Measurements from ENCODE around the gene CIB2. TPM values are rescaled to one million over a fixed set of nuclear protein-coding genes. Genes with fewer than 3 reads are reported as not detected.

CIB2 gene
- total and polyA plus RNA-seq, 2 experiments from 2014 or later, result 59.5 to 64.4 TPM

GRCh38 chr15:78149805-78150751 is 18.8 kb upstream of the CIB2 start:
- H2AFZ ChIP-seq, result peak overlapping the region; percentile 91; the same call in 1 of the 2 replicates
- H3K9me2 ChIP-seq (ENCODE audit: insufficient read depth), result no peaks in the 10 kb centered on the region
- H3K4me1 ChIP-seq (ENCODE audit: insufficient read depth), result peaks cover 18% of the 10 kb centered on the region
- TF ChIP-seq EZH2phosphoT487 (IDR thresholded peaks at IDR 0.05; ENCODE audit: unreplicated experiment) (no peak), CREB1 (CRISPR knock-in tag; IDR thresholded peaks at IDR 0.05; ENCODE audit: low read depth) (no peak), REST (IDR thresholded peaks at IDR 0.05; ENCODE audit: unreplicated experiment) (no peak), JUNB (IDR thresholded peaks at IDR 0.05; ENCODE audit: unreplicated experiment) (no peak), ZNF331 (CRISPR knock-in tag; IDR thresholded peaks at IDR 0.05; ENCODE audit: low read depth) (no peak), ZNF462 (CRISPR knock-in tag; IDR thresholded peaks at IDR 0.05) (no peak), EZH2 (IDR thresholded peaks at IDR 0.05; ENCODE audit: low read depth, unreplicated experiment) (no peak), ZNF114 (CRISPR knock-in tag; IDR thresholded peaks at IDR 0.05) (no peak), STAT1 (IDR thresholded peaks at IDR 0.05; ENCODE audit: unreplicated experiment) (no peak)
- ATAC-seq (peak; percentile 45), DNase-seq (ENCODE audit: low spot score) (peak; percentile 58)
- peaks cover 16% of the 10 kb centered on the region for H4K20me1 ChIP-seq (replicated peaks; ENCODE audit: insufficient read depth)
- no peaks in the 10 kb centered on the region; the same call in 2 of the 3 replicates for H3K36me3 Mint-ChIP-seq (ENCODE audit: low read depth)
- H3K27me3 Mint-ChIP-seq (ENCODE audit: insufficient read depth, low read depth, poor library complexity), result peaks cover 7% of the 10 kb centered on the region
- H3K4me2 ChIP-seq, result peak overlapping the region; percentile 96
- peaks cover 21% of the 10 kb centered on the region for H3K4me1 Mint-ChIP-seq
- H3K27ac ChIP-seq (ENCODE audit: low read depth), result no peak overlapping the region
- no peaks in the 10 kb centered on the region for H3K36me3 ChIP-seq (ENCODE audit: insufficient read depth)
- H3K79me2 ChIP-seq (replicated peaks; ENCODE audit: insufficient read depth), result peaks cover 38% of the 10 kb centered on the region
- peaks cover 8% of the 10 kb centered on the region; the same call in 1 of the 2 replicates for H3K27me3 ChIP-seq (ENCODE audit: insufficient read depth)
- no peaks in the 10 kb centered on the region; the same call in 1 of the 2 replicates for H3F3A ChIP-seq (replicated peaks; ENCODE audit: low read depth)
- no peaks in the 10 kb centered on the region for H3K9me3 Mint-ChIP-seq
- H3K4me3 ChIP-seq, result peak overlapping the region; percentile 63
- H3K27ac Mint-ChIP-seq, result no peak overlapping the region
- H3K4me3 Mint-ChIP-seq, result peak overlapping the region; percentile 94

All from GM23338 (cell line).